Astrocyte (in vitro differentiated cells and primary cell): ENCODE measurements around the gene DIAPH3. TPM values are rescaled to one million over a fixed set of nuclear protein-coding genes. Genes with fewer than 3 reads are reported as not detected.
"Not testable (repeated sequence)": the region's sequence is repeated elsewhere in the genome, so short reads cannot be mapped to it uniquely, and the experiment has no call there.

Experiments used
- DNase-seq: peaks from one replicate; pipeline ENCODE4 v3.0.0-alpha.2; 2010; ENCODE audit warnings: low read depth
- FAIRE-seq: peaks from 2 replicates; lab custom pipeline; 2011; peaks lifted over from hg19 to GRCh38; lab: Jason Lieb, UNC
- H2AFZ ChIP-seq: 2 replicates; pipeline ENCODE4 v1.6.0; 2012; ENCODE audit warnings: low read depth, low read length, inconsistent platforms
- H3K27ac ChIP-seq: 2 replicates; pipeline ENCODE4 v1.5.1; 2011; ENCODE audit warnings: low read depth, low read length, inconsistent platforms
- H3K27me3 ChIP-seq: 2 replicates; pipeline ENCODE4 v1.6.0; 2011; ENCODE audit warnings: low read length, inconsistent platforms; ENCODE audit not compliant: insufficient read depth
- H3K36me3 ChIP-seq: 2 replicates; pipeline ENCODE4 v1.5.1; 2011; ENCODE audit warnings: low read length, inconsistent platforms; ENCODE audit not compliant: insufficient read depth
- H3K4me1 ChIP-seq: 2 replicates; pipeline ENCODE4 v1.5.1; 2011; ENCODE audit warnings: low read length, inconsistent platforms; ENCODE audit not compliant: insufficient read depth
- H3K4me2 ChIP-seq: 2 replicates; pipeline ENCODE4 v1.6.0; 2012; ENCODE audit warnings: low read length, inconsistent platforms
- H3K4me3 ChIP-seq: 2 replicates; pipeline ENCODE4 v1.5.1; 2011; ENCODE audit warnings: low read depth, mild to moderate bottlenecking, low read length, inconsistent platforms; ENCODE audit not compliant: insufficient read depth
- H3K79me2 ChIP-seq: 2 replicates; pipeline ENCODE4 v1.6.0; 2012; ENCODE audit warnings: mild to moderate bottlenecking, low read length, inconsistent platforms; ENCODE audit not compliant: insufficient read depth
- H3K9ac ChIP-seq: 2 replicates; pipeline ENCODE4 v1.6.0; 2012; ENCODE audit warnings: mild to moderate bottlenecking, low read length, inconsistent platforms
- H3K9me3 ChIP-seq: 2 replicates; pipeline ENCODE4 v1.5.1; 2012; ENCODE audit warnings: low read depth, mild to moderate bottlenecking, low read length, inconsistent platforms; ENCODE audit not compliant: insufficient read depth
- H4K20me1 ChIP-seq: 2 replicates; pipeline ENCODE4 v1.6.0; 2012; ENCODE audit warnings: low read length, inconsistent platforms; ENCODE audit not compliant: insufficient read depth
- H3K27ac Mint-ChIP-seq: one replicate; pipeline ENCODE4 v1.8.0; 2021; ENCODE audit warnings: mild to moderate bottlenecking, mixed read lengths; ENCODE audit not compliant: unreplicated experiment
- H3K27me3 Mint-ChIP-seq: one replicate; pipeline ENCODE4 v1.8.0; 2021; ENCODE audit warnings: low read depth, mixed read lengths; ENCODE audit not compliant: unreplicated experiment
- H3K36me3 Mint-ChIP-seq: one replicate; pipeline ENCODE4 v1.8.0; 2021; ENCODE audit warnings: low read depth, mixed read lengths; ENCODE audit not compliant: unreplicated experiment
- H3K4me1 Mint-ChIP-seq: one replicate; pipeline ENCODE4 v1.8.0; 2021; ENCODE audit warnings: low read depth, mixed read lengths; ENCODE audit not compliant: unreplicated experiment
- H3K4me3 Mint-ChIP-seq: one replicate; pipeline ENCODE4 v1.8.0; 2021; ENCODE audit warnings: mild to moderate bottlenecking, moderate library complexity, mixed read lengths; ENCODE audit not compliant: unreplicated experiment
- H3K9me3 Mint-ChIP-seq: one replicate; pipeline ENCODE4 v1.8.0; 2021; ENCODE audit warnings: mild to moderate bottlenecking, mixed read lengths; ENCODE audit not compliant: unreplicated experiment
- EZH2 ChIP-seq: IDR thresholded peaks from 2 replicates; pipeline ENCODE4 v1.6.1; 2012; ENCODE audit warnings: mild to moderate bottlenecking, low read length, inconsistent platforms; ENCODE audit not compliant: insufficient read depth
- total RNA-seq: library from RNA; stranded (reverse); gene quantifications from 2 replicates; pipeline ENCODE4 v1.2.1, GENCODE V29; 2021
- TF ChIP-seq, protein P1 (sequence below): IDR thresholded peaks from 2 replicates; pipeline ENCODE4 v1.5.1; 2011; ENCODE audit warnings: low read depth, mild to moderate bottlenecking, inconsistent platforms, low read length, moderate library complexity; ENCODE audit not compliant: insufficient read depth

The DIAPH3 gene
- total RNA-seq, 1 donor from 2014 or later, result 19.0 TPM

DNA sequence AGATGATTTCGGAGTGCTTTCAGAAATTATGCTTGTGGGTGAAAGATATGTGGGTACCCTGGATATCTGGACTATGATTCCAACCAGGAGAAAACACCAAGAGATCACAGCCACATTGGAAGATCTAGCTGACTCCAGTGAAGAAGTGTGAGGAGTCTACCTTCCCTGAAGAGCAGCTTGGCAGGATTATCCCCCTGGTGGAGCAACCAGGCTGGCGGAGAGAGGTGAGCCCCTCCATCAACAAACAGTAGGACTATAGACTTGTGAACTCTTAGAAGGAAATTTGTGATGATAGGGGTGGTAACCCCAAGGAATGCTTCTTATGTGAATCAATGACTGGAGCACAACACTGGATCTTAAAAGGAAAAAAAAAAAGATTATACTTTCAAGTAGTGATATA is 47.8 kb upstream of the DIAPH3 start:
- H3K4me3 ChIP-seq, result no peak overlapping the region
- FAIRE-seq (no peak), DNase-seq (no peak)
- no peak overlapping the region for H3K9ac ChIP-seq
- Mint-ChIP-seq H3K4me3 (no peak overlapping the region), H3K9me3 (no peaks in the 10 kb centered on the region), H3K4me1 (no peaks in the 10 kb centered on the region), H3K36me3 (no peaks in the 10 kb centered on the region), H3K27me3 (peaks cover 3% of the 10 kb centered on the region), H3K27ac (no peak overlapping the region)
- no peaks in the 10 kb centered on the region for H3K4me1 ChIP-seq
- no peaks in the 10 kb centered on the region for H3K9me3 ChIP-seq
- H2AFZ ChIP-seq, result no peak overlapping the region
- H3K79me2 ChIP-seq, result no peaks in the 10 kb centered on the region
- TF ChIP-seq, protein P1, sequence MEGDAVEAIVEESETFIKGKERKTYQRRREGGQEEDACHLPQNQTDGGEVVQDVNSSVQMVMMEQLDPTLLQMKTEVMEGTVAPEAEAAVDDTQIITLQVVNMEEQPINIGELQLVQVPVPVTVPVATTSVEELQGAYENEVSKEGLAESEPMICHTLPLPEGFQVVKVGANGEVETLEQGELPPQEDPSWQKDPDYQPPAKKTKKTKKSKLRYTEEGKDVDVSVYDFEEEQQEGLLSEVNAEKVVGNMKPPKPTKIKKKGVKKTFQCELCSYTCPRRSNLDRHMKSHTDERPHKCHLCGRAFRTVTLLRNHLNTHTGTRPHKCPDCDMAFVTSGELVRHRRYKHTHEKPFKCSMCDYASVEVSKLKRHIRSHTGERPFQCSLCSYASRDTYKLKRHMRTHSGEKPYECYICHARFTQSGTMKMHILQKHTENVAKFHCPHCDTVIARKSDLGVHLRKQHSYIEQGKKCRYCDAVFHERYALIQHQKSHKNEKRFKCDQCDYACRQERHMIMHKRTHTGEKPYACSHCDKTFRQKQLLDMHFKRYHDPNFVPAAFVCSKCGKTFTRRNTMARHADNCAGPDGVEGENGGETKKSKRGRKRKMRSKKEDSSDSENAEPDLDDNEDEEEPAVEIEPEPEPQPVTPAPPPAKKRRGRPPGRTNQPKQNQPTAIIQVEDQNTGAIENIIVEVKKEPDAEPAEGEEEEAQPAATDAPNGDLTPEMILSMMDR, result no peak
- TF ChIP-seq EZH2, result no peak
- no peaks in the 10 kb centered on the region for H4K20me1 ChIP-seq
- H3K4me2 ChIP-seq, result no peak overlapping the region
- no peaks in the 10 kb centered on the region for H3K27me3 ChIP-seq
- H3K36me3 ChIP-seq, result no peaks in the 10 kb centered on the region
- no peak overlapping the region for H3K27ac ChIP-seq

DNA sequence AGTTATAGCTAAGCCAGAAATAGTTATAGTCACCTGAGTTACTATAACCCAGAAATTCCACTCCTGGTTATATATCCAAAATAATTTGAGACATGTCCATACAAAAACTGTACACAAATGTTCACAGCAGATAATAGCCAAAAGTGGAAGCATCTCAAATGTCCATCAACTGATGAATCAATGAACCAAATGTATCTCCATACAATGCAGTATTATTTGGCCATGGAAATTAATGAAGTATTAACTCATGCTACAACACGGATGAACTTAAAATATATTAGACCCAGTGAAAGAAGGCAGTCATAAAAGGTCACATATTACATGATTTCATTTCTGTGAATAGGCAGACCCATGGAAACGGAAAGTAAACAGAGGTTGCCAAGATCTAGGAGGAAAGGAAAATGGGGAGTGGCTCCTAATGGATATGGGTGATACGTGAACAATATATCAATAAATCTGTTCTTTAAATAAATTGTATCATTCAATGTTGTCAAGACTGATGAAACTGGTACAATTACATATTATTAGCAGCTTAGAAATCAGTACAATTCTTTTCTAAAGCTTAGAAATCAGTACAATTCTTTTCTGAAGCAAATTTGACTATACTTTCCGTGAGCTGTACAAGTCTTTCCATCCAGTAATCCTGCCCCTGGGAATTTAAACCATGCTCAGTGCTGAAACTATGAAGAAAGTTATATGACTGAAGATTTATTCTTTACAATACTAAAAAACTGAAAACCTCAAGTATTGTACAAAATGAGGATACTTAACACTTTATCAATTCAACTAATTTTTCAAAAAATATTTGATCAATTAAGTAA is 47.0 kb upstream of the DIAPH3 start:
- H4K20me1 ChIP-seq, result no peaks in the 10 kb centered on the region
- H3K4me1 ChIP-seq, result no peaks in the 10 kb centered on the region
- H2AFZ ChIP-seq, result no peak overlapping the region
- no peaks in the 10 kb centered on the region for H3K36me3 Mint-ChIP-seq
- DNase-seq (no peak), FAIRE-seq (no peak)
- H3K27me3 ChIP-seq, result no peaks in the 10 kb centered on the region
- H3K27ac ChIP-seq, result no peak overlapping the region
- no peaks in the 10 kb centered on the region for H3K36me3 ChIP-seq
- no peak overlapping the region for H3K4me3 Mint-ChIP-seq
- H3K9me3 ChIP-seq, result no peaks in the 10 kb centered on the region
- no peaks in the 10 kb centered on the region for H3K79me2 ChIP-seq
- no peaks in the 10 kb centered on the region for H3K4me1 Mint-ChIP-seq
- TF ChIP-seq, protein P1, result no peak
- TF ChIP-seq EZH2, result no peak
- H3K4me2 ChIP-seq, result no peak overlapping the region
- H3K27me3 Mint-ChIP-seq, result no peaks in the 10 kb centered on the region
- H3K9me3 Mint-ChIP-seq, result no peaks in the 10 kb centered on the region
- no peak overlapping the region for H3K27ac Mint-ChIP-seq
- no peak overlapping the region for H3K4me3 ChIP-seq
- H3K9ac ChIP-seq, result no peak overlapping the region

DNA sequence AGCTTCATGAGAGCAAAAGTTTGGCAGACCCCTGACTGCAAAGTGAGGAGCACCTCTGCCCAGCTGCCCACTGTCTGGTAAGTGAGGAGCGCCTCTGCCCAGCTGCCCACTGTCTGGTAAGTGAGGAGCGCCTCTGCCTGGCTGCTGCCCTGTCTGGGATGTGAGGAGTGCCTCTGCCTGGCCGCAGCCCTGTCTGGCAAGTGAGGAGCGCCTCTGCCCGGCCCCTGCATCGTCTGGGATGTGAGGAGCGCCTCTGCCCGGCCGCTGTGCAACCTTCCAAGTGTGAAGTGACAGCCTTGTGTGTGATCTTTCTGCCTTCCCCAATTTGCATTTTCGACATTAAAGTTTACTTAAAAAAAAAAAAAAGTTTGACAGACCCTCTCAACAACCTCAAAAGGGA is 41.8 kb upstream of the DIAPH3 start:
- not testable (repeated sequence) for H3K4me1 ChIP-seq, H3K27ac Mint-ChIP-seq, H3K36me3 Mint-ChIP-seq, H3K9me3 ChIP-seq, H3K4me2 ChIP-seq, H3K4me3 ChIP-seq, DNase-seq, H3K79me2 ChIP-seq, FAIRE-seq, H3K4me3 Mint-ChIP-seq, H3K4me1 Mint-ChIP-seq, H3K27me3 Mint-ChIP-seq, H3K27ac ChIP-seq, H2AFZ ChIP-seq, H4K20me1 ChIP-seq, H3K9me3 Mint-ChIP-seq, H3K36me3 ChIP-seq, H3K9ac ChIP-seq, H3K27me3 ChIP-seq
